ENCODE results near the gene CLTC. TPM values are rescaled to one million over a fixed set of nuclear protein-coding genes. Genes with fewer than 3 reads are reported as not detected.
"Not testable (repeated sequence)": the region's sequence is repeated elsewhere in the genome, so short reads cannot be mapped to it uniquely, and the experiment has no call there.

CLTC gene
- total RNA-seq = 312 to 399 TPM (median 314 TPM) in 3 replicates
- long read RNA-seq, full-length matches to known transcripts = 413 of 508 reads
- long read RNA-seq, partial matches to known transcripts = 42 of 508 reads
- long read RNA-seq, other reads (novel, unspliced or antisense) = 53 of 508 reads

- H3K4me3 Mint-ChIP-seq (ENCODE audit: unreplicated experiment) = peak within 1 kb of the TSS; percentile 96
- no peak for TF ChIP-seq CTCF (IDR thresholded peaks at IDR 0.05)
- H3K9me3 Mint-ChIP-seq (ENCODE audit: low read depth) = no peaks in the 10 kb centered on the region
- no peaks in the 10 kb centered on the region for H3K27me3 Mint-ChIP-seq (ENCODE audit: low read depth)
- peak; percentile 97 for DNase-seq (ENCODE audit: low spot score)
- H3K27ac Mint-ChIP-seq (ENCODE audit: unreplicated experiment) = peak within 1 kb of the TSS; percentile 100
- H3K4me1 Mint-ChIP-seq (ENCODE audit: low read depth) = peaks cover 49% of the 10 kb centered on the region
- no peaks in the 10 kb centered on the region for H3K36me3 Mint-ChIP-seq (ENCODE audit: low read depth)
These were observed at the start of gene CLTC for GRCh38 chr17:59619298-59620063. TSS of gene CLTC (plus strand) at chr17:59619895. CDS start at chr17:59620132, 237 bp downstream.

- Mint-ChIP-seq H3K36me3 (ENCODE audit: low read depth) (peaks cover 5% of the 10 kb centered on the region), H3K27me3 (ENCODE audit: low read depth) (no peaks in the 10 kb centered on the region), H3K4me1 (ENCODE audit: low read depth) (no peaks in the 10 kb centered on the region), H3K4me3 (ENCODE audit: unreplicated experiment) (no peak overlapping the region), H3K27ac (ENCODE audit: unreplicated experiment) (no peak overlapping the region), H3K9me3 (ENCODE audit: low read depth) (no peaks in the 10 kb centered on the region)
- no peak for TF ChIP-seq CTCF (IDR thresholded peaks at IDR 0.05)
- no peak for DNase-seq (ENCODE audit: low spot score)
These were observed 47.3 kb upstream of the CLTC start for GRCh38 chr17:59572301-59572924.

- not testable (repeated sequence) for H3K27ac Mint-ChIP-seq (ENCODE audit: unreplicated experiment); H3K36me3 Mint-ChIP-seq (ENCODE audit: low read depth); DNase-seq (ENCODE audit: low spot score); H3K27me3 Mint-ChIP-seq (ENCODE audit: low read depth); H3K4me3 Mint-ChIP-seq (ENCODE audit: unreplicated experiment); H3K9me3 Mint-ChIP-seq (ENCODE audit: low read depth); H3K4me1 Mint-ChIP-seq (ENCODE audit: low read depth)
These were observed 35.5 kb upstream of the CLTC start for GRCh38 chr17:59584168-59584567.

GRCh38 chr17:59600169-59600568, 19.5 kb upstream of the CLTC start:
- no peaks in the 10 kb centered on the region for H3K9me3 Mint-ChIP-seq (ENCODE audit: low read depth)
- no peaks in the 10 kb centered on the region for H3K4me1 Mint-ChIP-seq (ENCODE audit: low read depth)

GRCh38 chr17:59601130-59601529, 18.6 kb upstream of the CLTC start:
- DNase-seq (ENCODE audit: low spot score) = no peak
- Mint-ChIP-seq H3K27ac (ENCODE audit: unreplicated experiment) (no peak overlapping the region), H3K9me3 (ENCODE audit: low read depth) (no peaks in the 10 kb centered on the region), H3K4me1 (ENCODE audit: low read depth) (no peaks in the 10 kb centered on the region), H3K36me3 (ENCODE audit: low read depth) (peaks cover 27% of the 10 kb centered on the region), H3K4me3 (ENCODE audit: unreplicated experiment) (no peak overlapping the region), H3K27me3 (ENCODE audit: low read depth) (no peaks in the 10 kb centered on the region)
- TF ChIP-seq CTCF (IDR thresholded peaks at IDR 0.05) = no peak

More at GRCh38 chr17:59600169-59600568, 19.5 kb upstream of the CLTC start:
- no peak for TF ChIP-seq CTCF (IDR thresholded peaks at IDR 0.05)
- no peak overlapping the region for H3K4me3 Mint-ChIP-seq (ENCODE audit: unreplicated experiment)
- H3K36me3 Mint-ChIP-seq (ENCODE audit: low read depth) = peaks cover 22% of the 10 kb centered on the region
- H3K27me3 Mint-ChIP-seq (ENCODE audit: low read depth) = no peaks in the 10 kb centered on the region
- DNase-seq (ENCODE audit: low spot score) = no peak
- H3K27ac Mint-ChIP-seq (ENCODE audit: unreplicated experiment) = no peak overlapping the region
